Type B pancreatic cell (in vitro differentiated cells): ENCODE measurements around the gene RFX3. TPM values are rescaled to one million over a fixed set of nuclear protein-coding genes. Genes with fewer than 3 reads are reported as not detected.

Experiments
- DNase-seq: peaks from one replicate; pipeline ENCODE4 v3.0.0; 2021; ENCODE audit warnings: mixed read lengths; ENCODE audit not compliant: unreplicated experiment; ENCODE audit errors: extremely low spot score
- H3K27ac Mint-ChIP-seq: 2 replicates; pipeline ENCODE4 v1.8.0; 2021; ENCODE audit warnings: mild to moderate bottlenecking, mixed read lengths
- H3K27me3 Mint-ChIP-seq: 2 replicates; pipeline ENCODE4 v1.8.0; 2021; ENCODE audit warnings: mixed read lengths
- H3K36me3 Mint-ChIP-seq: 2 replicates; pipeline ENCODE4 v1.8.0; 2021; ENCODE audit warnings: mixed read lengths
- H3K4me1 Mint-ChIP-seq: one replicate; pipeline ENCODE4 v1.8.0; 2021; ENCODE audit warnings: mixed read lengths; ENCODE audit not compliant: unreplicated experiment
- H3K4me3 Mint-ChIP-seq: 2 replicates; pipeline ENCODE4 v1.8.0; 2021; ENCODE audit warnings: mild to moderate bottlenecking, mixed read lengths
- H3K9me3 Mint-ChIP-seq: 2 replicates; pipeline ENCODE4 v1.8.0; 2021; ENCODE audit warnings: mixed read lengths
- total RNA-seq: library from RNA; stranded (reverse); gene quantifications from 2 replicates; pipeline ENCODE4 v1.2.1, GENCODE V29; 2021; ENCODE audit warnings: low replicate concordance
- TF ChIP-seq, protein P1 (sequence below): fragments of 200-600 bp; sonication (generic); conservative IDR thresholded peaks from 2 replicates; pipeline ENCODE4 v1.5.0; 2021; ENCODE audit warnings: antibody characterized with exemption, mild to moderate bottlenecking

RFX3 gene
- total RNA-seq, 1 donor from 2014 or later = 42.5 TPM

DNA sequence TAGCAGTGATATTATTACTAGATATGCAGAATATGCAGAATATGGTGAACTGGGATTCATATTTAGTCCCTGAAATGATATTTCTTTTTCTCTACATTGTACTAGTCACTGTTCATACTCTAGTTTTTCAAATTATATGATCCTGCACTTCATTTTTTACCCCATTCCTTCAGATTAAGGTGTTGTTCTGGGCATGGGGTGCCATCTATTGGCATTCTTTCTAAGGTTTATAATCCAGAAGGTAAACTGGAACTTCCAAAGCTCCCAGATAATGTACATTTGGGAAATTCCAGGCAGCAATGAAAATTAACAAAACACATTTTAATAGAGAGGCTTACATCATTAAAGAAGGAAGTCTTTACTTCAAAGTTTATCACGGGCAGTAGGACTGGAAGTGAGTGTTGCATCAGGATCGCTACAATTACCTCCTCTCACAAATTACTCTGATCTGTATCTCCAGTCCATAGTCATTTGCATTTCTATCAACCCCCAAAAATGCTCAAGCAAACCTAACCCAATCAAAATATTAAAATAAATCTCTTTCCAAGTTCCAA, 12.5 kb downstream of the RFX3 start:
- TF ChIP-seq, protein P1, sequence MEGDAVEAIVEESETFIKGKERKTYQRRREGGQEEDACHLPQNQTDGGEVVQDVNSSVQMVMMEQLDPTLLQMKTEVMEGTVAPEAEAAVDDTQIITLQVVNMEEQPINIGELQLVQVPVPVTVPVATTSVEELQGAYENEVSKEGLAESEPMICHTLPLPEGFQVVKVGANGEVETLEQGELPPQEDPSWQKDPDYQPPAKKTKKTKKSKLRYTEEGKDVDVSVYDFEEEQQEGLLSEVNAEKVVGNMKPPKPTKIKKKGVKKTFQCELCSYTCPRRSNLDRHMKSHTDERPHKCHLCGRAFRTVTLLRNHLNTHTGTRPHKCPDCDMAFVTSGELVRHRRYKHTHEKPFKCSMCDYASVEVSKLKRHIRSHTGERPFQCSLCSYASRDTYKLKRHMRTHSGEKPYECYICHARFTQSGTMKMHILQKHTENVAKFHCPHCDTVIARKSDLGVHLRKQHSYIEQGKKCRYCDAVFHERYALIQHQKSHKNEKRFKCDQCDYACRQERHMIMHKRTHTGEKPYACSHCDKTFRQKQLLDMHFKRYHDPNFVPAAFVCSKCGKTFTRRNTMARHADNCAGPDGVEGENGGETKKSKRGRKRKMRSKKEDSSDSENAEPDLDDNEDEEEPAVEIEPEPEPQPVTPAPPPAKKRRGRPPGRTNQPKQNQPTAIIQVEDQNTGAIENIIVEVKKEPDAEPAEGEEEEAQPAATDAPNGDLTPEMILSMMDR = no peak
- Mint-ChIP-seq H3K36me3 (peaks cover 15% of the 10 kb centered on the region), H3K4me3 (no peak overlapping the region), H3K27me3 (no peaks in the 10 kb centered on the region), H3K9me3 (no peaks in the 10 kb centered on the region), H3K27ac (no peak overlapping the region), H3K4me1 (peaks cover 23% of the 10 kb centered on the region)
- DNase-seq = no peak

DNA sequence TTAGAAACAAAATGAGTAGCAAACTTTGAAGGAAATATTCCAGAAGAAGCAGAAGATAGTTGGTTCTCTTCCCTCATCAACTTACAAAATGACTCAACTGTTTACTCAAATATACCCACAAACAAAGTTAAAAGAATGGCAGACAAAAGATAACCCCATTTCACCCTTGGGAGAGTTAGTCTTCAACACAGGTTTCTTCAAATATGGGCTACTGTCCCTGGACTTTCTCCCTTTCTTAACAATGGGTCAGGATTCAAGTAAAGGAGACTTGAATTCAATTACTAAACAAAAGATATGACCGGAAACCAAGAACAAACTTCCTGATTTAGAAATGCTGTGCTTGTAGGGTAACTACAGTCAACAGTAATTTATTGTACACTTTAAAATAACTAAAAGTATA, 14.2 kb downstream of the RFX3 start:
- Mint-ChIP-seq H3K27me3 (no peaks in the 10 kb centered on the region), H3K4me3 (no peak overlapping the region), H3K4me1 (peaks cover 24% of the 10 kb centered on the region), H3K36me3 (peaks cover 7% of the 10 kb centered on the region), H3K27ac (no peak overlapping the region), H3K9me3 (no peaks in the 10 kb centered on the region)
- no peak for DNase-seq
- TF ChIP-seq, protein P1 = no peak

DNA sequence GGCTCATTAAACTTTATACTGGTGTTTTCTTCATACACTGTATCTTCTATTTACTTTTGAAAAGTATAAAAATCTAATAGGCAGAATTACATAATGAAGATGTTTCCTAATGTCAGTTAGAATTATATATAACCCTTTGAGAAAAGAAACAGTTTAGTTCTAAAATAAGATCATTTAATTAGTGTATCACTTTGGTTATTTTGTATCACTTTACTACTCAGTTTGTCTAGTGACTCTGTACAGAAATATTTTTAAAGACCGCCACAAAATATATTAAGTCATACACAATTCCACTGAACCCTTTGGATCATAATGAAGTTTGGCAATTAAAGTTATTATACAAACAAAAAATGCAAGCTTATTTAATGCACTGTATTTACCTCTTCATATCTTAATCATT, 15.0 kb downstream of the RFX3 start:
- DNase-seq = no peak
- Mint-ChIP-seq H3K27me3 (no peaks in the 10 kb centered on the region), H3K4me3 (no peak overlapping the region), H3K27ac (no peak overlapping the region), H3K9me3 (no peaks in the 10 kb centered on the region), H3K4me1 (peaks cover 25% of the 10 kb centered on the region), H3K36me3 (peaks cover 8% of the 10 kb centered on the region)
- TF ChIP-seq, protein P1 = no peak

DNA sequence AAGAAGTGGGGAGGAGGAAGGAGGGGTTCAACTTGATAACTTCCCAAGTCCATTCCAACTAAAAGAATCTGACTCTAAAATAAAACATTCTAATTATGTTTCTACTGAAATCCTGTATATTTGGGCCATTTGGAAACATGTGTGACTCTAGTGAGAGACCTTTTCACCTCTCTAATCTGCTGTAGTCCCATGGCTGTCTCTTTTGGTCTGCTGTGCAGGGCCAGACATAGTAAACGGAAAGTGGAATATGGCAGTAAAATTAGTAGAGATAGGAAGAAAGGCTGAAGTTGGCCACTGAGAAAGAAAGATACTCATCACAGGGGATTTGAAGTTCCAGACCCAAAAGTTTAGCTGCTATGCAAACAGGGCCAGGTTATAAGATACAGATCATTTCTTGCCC, 15.9 kb downstream of the RFX3 start:
- Mint-ChIP-seq H3K27me3 (no peaks in the 10 kb centered on the region), H3K4me3 (no peak overlapping the region), H3K9me3 (no peaks in the 10 kb centered on the region), H3K27ac (peak overlapping the region; percentile 9), H3K4me1 (peaks cover 28% of the 10 kb centered on the region), H3K36me3 (peaks cover 8% of the 10 kb centered on the region)
- no peak for DNase-seq
- TF ChIP-seq, protein P1 = no peak

DNA sequence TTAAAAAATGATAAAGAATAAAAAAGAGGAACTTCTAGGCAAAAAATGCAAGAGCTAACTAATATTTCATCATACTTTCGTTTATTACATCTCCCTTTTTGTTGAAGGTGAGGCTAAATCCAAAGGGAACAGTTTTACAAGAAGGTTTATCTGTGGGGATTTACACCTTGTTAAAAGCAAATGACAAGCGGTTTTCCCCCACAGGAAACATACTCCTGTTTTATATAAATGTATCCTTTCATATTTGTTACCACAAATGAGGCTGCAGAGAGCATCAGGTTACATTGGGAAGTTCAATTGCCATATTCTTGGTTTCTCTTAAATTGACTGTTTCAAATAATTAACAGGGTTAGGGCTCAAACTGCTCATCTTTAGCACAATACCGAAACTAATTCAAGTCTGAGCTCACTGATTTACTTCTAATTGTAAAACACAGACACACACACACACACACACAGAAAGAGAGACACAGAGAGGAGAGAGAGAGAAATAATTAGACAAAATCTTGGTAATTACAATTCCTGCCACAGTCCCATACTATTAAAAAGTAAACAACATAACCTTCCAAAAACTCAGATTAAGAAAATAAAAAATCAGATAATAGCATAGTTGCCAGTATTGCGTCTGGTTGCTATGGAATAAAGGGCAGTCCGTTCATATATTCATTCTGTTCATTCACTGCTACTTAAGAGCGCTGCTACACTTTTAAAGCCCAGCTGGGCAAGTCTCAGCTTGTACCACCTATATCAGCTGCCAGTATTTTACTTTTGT, 17.1 kb downstream of the RFX3 start:
- Mint-ChIP-seq H3K4me1 (peaks cover 28% of the 10 kb centered on the region), H3K36me3 (peaks cover 8% of the 10 kb centered on the region), H3K9me3 (no peaks in the 10 kb centered on the region), H3K27me3 (no peaks in the 10 kb centered on the region), H3K27ac (peak overlapping the region; percentile 74), H3K4me3 (peak overlapping the region; percentile 37)
- TF ChIP-seq, protein P1 = no peak
- no peak for DNase-seq
